HG03097 (cell line): ENCODE results near the gene ZBTB40.

ENCODE experiments used
- ATAC-seq: cut with Tn5 transposase; IDR thresholded peaks from one replicate; pipeline ENCODE4 v1.9.1; 2021; ENCODE audit not compliant: unreplicated experiment, low FRiP score

The ZBTB40 gene

DNA sequence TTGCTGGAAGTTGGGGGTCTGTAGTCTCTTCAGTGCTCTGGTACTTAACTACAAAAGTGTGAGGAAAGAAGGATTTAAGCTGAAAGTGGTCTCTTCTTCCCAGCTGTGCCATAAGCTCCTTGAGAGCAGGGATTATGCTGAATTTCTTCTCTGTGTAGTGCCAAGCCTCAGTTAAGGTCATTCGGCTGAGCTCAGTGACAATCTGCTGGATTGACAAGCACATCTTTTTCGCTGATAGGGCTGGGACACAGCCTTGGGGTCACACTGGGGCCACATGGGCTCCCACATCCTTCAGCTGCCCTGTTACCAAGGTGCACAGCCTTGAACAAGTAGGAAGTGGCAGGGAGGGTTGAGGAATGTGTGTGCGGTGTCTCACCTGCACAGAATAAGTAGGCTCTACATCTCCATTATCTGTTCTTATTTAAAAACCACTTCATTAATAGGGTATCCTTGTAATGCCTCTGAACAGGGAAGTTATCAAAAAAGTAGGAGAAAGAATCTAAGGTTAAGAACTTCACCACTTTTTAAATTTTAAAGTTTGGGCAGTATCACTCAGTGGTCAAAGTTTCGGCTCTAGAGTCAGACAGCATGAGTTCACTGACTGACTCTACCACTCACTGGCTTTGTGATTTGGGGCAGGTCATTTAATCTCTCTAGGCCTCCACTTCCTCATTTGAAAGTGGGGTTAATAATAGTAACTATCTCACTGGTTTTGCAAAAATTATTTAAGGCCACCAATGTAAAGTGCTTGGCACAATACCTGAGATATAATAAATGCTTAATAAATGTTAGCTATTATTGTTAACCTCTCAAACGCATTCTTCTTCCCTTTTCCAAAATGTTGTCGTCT is 10.3 kb downstream of the ZBTB40 start:
- ATAC-seq: no peak

DNA sequence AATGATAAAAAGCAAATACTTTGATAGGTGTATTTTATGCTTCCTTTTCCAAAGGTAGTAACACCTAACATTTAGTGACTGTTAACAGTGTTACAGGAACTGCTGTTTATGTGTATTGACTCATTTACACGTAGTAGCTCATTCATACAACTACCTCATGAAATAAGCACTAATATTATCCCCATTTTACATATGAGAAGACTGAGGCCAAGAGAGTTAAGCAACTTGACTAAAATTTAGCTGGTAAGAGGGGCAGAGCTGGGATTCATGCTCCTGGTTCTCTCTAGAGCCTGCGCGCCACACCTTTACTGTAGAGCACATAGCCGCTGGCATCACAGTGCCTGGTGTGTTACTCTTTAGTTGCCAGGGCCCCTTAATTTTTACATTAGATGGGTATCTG is 11.3 kb downstream of the ZBTB40 start:
- ATAC-seq: no peak

- ATAC-seq: no peak
Measured at GRCh38 chr1:22465015-22465565, 13.4 kb downstream of the ZBTB40 start.

- no peak for ATAC-seq
Measured at GRCh38 chr1:22465671-22466070, 14.0 kb downstream of the ZBTB40 start.

GRCh38 chr1:22470227-22470626 is 18.6 kb downstream of the ZBTB40 start:
- ATAC-seq: no peak

DNA sequence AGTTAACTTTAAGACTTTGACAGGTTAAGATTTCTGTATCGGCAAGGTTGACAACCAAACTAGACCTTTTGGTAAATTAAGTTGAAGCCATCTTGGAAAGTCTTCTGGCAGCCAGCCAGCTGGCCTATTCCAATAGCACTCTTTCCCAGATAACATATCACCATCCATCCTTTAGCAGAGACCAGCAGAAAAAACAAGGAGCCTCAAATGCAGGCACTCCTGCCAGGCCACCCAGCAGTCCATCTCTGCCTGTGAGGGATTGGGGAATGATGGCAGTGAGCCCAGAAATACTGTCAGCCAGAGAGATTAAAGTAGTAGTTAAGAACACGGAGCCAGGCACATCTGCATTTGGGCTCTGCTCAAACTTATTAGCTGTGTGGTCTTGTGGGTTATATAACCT is 19.4 kb downstream of the ZBTB40 start:
- no peak for ATAC-seq

GRCh38 chr1:22471610-22472009 is 20.0 kb downstream of the ZBTB40 start:
- no peak for ATAC-seq

GRCh38 chr1:22472596-22472995 is 20.9 kb downstream of the ZBTB40 start:
- ATAC-seq: no peak

- no peak for ATAC-seq
Measured at GRCh38 chr1:22473952-22474351, 22.3 kb downstream of the ZBTB40 start.

GRCh38 chr1:22476566-22476965 is 24.9 kb downstream of the ZBTB40 start:
- ATAC-seq: no peak

GRCh38 chr1:22483121-22483520 is 31.5 kb downstream of the ZBTB40 start:
- no peak for ATAC-seq

DNA sequence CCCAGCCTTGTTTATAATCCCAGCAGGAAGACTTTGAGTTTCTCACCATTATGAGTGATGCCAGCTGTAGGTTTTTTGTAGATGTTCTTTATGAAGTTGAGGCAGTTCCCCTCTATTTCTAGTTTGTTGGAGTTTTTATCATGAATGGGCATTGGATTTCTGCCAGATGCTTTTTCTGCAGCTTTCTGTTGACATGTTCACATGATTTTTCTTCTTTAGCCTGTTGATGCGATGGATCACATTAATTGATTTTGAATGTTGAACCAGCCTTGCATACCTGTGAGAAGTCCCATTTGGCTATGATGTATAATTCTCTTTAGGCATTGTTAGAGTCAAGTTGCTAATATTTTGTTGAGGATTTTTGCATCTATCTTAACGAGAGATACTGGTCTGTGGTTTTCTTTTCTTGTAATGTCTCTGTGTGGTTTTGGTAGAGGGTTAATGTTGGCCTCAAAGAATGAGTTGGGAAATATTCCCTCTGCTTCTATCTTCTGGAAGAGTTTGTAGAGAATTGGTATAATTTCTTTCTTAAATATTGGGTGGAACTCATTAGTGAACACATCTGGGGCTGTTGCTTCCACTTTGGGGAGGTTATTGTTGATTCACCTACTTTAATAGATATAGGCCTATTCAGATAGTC is 33.2 kb downstream of the ZBTB40 start:
- no peak for ATAC-seq

DNA sequence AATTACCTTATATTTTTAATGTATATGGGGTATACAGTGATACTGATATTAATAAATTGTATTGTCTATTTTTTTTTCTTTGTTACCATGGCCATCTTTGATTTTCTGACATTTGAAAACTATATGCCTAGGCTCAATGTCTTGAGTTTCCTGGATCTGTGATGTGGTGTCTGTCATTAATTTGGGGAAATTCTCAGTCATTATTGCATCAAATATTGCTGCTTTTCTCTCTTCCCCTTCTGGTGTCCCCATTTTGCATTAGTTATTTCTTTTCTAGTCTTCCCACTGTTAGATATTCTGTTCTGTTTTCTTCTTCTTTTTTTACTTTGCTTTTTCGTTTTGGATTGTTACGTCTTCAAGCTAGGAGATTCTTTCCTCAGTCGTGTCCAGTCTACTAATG is 33.8 kb downstream of the ZBTB40 start:
- ATAC-seq: no peak

DNA sequence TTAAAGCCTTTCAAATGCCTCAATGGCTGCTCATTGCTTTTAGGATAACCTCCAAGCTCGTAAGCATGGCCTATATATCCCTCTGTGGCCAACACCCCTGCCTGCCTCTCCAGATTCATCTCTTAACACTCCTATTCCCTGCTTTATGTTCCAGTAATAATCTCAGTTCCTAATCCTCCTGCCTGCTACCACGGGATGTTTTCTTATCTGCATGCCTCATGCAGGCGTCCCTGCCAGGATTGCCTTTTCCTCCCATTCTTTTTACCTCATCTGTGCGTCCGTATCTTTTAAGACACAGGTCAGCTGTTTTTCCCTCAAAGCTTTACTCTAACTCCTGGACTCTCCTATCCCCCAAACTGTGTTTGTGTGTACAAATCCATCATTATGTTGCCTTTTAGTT is 36.1 kb downstream of the ZBTB40 start:
- no peak for ATAC-seq

DNA sequence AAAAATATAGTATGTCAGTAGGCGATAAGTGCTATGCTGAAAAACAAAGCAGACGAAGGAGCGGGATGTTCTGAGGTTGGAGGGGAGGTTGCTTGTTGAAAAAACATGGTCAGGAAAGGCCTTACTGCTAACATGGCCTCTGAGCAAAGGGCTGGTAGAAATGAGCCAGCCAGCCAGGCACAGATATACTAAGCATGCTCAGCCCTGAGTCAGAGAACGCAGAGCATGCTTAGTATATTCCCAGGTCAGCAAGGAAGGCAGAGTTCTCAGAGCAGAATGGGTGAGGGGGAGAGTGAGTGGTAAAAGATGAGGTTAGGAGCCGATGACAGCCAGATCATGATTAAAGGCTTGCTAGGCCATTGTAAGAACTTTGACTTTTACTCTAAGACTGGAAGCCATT is 36.7 kb downstream of the ZBTB40 start:
- ATAC-seq: no peak

DNA sequence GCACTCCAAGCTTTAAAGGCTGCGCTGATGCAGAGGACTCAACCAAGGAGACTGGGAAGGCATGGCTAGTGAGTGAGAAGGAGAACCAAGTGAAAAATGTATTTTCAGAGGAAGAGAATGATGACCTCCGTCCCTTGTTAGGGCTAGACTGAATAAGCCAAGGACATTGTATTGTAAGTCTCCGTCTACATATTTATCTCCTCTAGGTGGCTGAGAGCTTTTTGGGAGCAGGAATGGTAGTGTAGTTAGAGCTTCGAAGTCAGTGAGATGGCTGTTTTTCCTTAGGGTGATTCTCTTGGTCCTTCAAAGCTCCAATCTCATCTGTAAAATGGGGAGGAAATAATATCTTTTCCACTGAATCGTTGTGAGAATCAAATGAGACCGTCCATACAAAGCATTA is 37.6 kb downstream of the ZBTB40 start:
- no peak for ATAC-seq

DNA sequence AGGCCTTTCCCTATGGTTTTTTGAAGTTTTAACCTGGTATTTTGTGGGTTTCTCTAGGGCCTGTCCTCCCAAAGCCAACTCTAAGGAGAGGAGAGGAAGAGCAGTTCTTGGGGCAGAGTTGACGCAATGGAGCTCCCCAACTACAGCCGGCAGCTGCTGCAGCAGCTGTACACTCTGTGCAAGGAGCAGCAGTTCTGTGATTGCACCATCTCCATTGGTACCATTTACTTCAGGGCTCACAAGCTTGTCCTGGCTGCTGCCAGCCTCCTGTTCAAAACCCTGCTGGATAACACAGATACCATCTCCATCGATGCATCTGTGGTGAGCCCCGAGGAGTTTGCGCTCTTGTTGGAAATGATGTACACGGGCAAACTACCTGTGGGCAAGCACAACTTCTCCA is 38.2 kb downstream of the ZBTB40 start:
- no peak for ATAC-seq

GRCh38 chr1:22490309-22490708 is 38.7 kb downstream of the ZBTB40 start:
- no peak for ATAC-seq

GRCh38 chr1:22491995-22492715 is 40.5 kb downstream of the ZBTB40 start:
- ATAC-seq: no peak

- no peak for ATAC-seq
Measured at GRCh38 chr1:22494144-22494543, 42.5 kb downstream of the ZBTB40 start.

DNA sequence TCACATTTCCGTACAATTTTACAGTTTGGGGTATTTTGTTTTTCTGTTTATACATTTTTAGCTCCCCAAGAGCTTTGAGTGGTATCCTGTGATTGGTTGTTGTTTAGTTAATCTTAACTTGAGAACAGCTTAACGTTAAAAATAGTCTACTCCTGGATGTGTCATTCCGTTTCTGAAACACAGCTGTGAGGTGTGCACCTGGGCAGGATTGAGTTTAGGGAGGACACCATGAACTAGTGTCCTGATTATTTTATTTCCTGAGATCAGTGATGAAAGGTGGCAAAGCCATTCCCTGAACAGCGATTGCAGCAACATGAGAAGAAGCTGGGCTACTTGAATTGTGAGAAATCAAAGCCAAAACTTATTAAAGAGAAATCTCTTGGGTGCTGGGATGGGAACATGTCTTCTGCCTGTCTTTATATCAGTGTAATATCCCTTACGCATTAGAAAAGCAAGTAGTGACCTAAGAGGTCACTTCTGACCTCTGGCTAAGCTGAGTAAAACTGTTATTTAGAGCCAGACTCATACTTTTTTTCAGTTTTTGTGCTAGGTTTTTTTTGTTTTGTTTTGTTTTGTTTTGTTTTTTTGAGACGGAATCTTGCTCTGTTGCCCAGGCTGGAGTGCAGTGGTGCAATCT is 43.4 kb downstream of the ZBTB40 start:
- ATAC-seq: no peak
